ACC112 (cell line): ENCODE data around the gene DLG5.

Experiments
- H2AFZ ChIP-seq: fragments of 200-600 bp; sonication (generic); one replicate; pipeline ENCODE4 v1.6.0; 2017; ENCODE audit warnings: antibody characterized with exemption, low read length; ENCODE audit not compliant: unreplicated experiment
- H3K27ac ChIP-seq: fragments of 200-600 bp; sonication (generic); 2 replicates; pipeline ENCODE4 v1.5.1; 2014; ENCODE audit warnings: low read depth, mild to moderate bottlenecking, antibody characterized with exemption, low read length, moderate library complexity
- H3K27me3 ChIP-seq: fragments of 200-600 bp; sonication (generic); 2 replicates; pipeline ENCODE4 v1.6.1; 2014; ENCODE audit warnings: mild to moderate bottlenecking, antibody characterized with exemption, low read length, moderate library complexity, mixed read lengths; ENCODE audit not compliant: insufficient read depth
- H3K36me3 ChIP-seq: fragments of 200-600 bp; sonication (generic); 2 replicates; pipeline ENCODE4 v1.6.1; 2016; ENCODE audit warnings: mild to moderate bottlenecking, antibody characterized with exemption, low read length, moderate library complexity, mixed read lengths; ENCODE audit not compliant: insufficient read depth
- H3K4me1 ChIP-seq: fragments of 200-600 bp; sonication (generic); one replicate; pipeline ENCODE4 v1.6.1; 2016; ENCODE audit warnings: low read length, mixed read lengths; ENCODE audit not compliant: insufficient read depth, unreplicated experiment, control insufficient read depth
- H3K4me3 ChIP-seq: fragments of 200-600 bp; sonication (generic); 2 replicates; pipeline ENCODE4 v1.5.1; 2014; ENCODE audit warnings: mild to moderate bottlenecking, low read depth, low read length
- H3K79me2 ChIP-seq: fragments of 200-600 bp; sonication (generic); one replicate; pipeline ENCODE4 v1.6.0; 2016; ENCODE audit warnings: low read length; ENCODE audit not compliant: control insufficient read depth, unreplicated experiment, insufficient read depth

DLG5 gene

GRCh38 chr10:77793831-77794230 lies 132.7 kb downstream of the DLG5 start:
- H2AFZ ChIP-seq, result no peak overlapping the region
- H3K4me1 ChIP-seq, result peaks cover 2% of the 10 kb centered on the region
- H3K4me3 ChIP-seq, result no peak overlapping the region
- H3K27me3 ChIP-seq, result no peaks in the 10 kb centered on the region
- H3K36me3 ChIP-seq, result peaks cover 3% of the 10 kb centered on the region; the same call in 1 of the 2 replicates
- no peak overlapping the region for H3K27ac ChIP-seq
- no peaks in the 10 kb centered on the region for H3K79me2 ChIP-seq

GRCh38 chr10:77792155-77792554 lies 134.4 kb downstream of the DLG5 start:
- Histone ChIP-seq H3K27ac (no peak overlapping the region), H3K79me2 (no peaks in the 10 kb centered on the region), H3K4me1 (no peaks in the 10 kb centered on the region), H3K4me3 (no peak overlapping the region), H3K27me3 (no peaks in the 10 kb centered on the region), H2AFZ (no peak overlapping the region), H3K36me3 (peaks cover 5% of the 10 kb centered on the region; the same call in 1 of the 2 replicates)

GRCh38 chr10:77791506-77791905 lies 135.0 kb downstream of the DLG5 start:
- Histone ChIP-seq H3K36me3 (peaks cover 5% of the 10 kb centered on the region; the same call in 1 of the 2 replicates), H3K4me1 (no peaks in the 10 kb centered on the region), H3K27ac (no peak overlapping the region), H3K79me2 (no peaks in the 10 kb centered on the region), H2AFZ (no peak overlapping the region), H3K4me3 (no peak overlapping the region), H3K27me3 (no peaks in the 10 kb centered on the region)

DNA sequence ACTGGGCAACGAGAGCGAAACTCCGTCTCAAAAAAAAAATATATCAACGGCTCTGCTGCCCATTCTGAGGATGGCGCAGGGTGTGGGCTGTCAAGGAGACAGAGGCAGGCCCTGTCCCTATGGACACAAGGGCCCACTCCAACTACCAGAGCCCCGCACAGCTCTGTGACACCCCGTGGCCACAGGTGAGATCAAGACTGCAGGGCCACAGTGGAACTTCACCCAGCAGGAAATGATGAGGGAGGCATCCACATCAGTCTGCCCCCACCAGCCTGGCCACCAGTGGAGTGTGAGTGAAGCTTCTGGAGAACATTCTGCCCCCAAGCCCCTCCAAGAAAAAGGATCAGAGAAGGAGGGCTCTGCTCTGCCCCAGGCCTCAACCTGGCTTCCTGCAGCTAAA lies 136.7 kb downstream of the DLG5 start:
- Histone ChIP-seq H3K36me3 (peaks cover 5% of the 10 kb centered on the region; the same call in 1 of the 2 replicates), H3K27ac (no peak overlapping the region), H3K4me1 (peaks cover 3% of the 10 kb centered on the region), H2AFZ (no peak overlapping the region), H3K27me3 (no peaks in the 10 kb centered on the region), H3K4me3 (no peak overlapping the region), H3K79me2 (no peaks in the 10 kb centered on the region)

DNA sequence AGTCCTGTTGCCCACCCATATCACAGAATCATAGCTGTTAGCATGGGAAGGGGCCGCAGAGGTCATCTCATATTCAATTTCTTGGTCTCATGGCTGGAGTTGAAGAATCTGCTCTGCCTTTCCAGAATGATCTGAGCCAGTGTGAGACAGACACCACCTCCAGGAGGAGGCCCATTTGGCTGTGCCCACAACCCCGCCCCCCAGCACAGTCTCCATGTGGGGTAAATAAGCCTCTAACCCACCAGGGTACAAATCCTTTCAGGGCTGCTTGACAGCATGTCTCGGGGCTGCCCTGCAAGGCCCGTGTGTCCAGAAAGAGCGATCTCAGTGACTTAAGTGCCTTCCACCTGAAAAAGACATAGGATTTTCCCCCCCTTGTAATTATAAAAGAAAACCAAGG lies 137.5 kb downstream of the DLG5 start:
- no peaks in the 10 kb centered on the region for H3K79me2 ChIP-seq
- H3K36me3 ChIP-seq, result peaks cover 9% of the 10 kb centered on the region; the same call in 1 of the 2 replicates
- H3K27ac ChIP-seq, result no peak overlapping the region

DNA sequence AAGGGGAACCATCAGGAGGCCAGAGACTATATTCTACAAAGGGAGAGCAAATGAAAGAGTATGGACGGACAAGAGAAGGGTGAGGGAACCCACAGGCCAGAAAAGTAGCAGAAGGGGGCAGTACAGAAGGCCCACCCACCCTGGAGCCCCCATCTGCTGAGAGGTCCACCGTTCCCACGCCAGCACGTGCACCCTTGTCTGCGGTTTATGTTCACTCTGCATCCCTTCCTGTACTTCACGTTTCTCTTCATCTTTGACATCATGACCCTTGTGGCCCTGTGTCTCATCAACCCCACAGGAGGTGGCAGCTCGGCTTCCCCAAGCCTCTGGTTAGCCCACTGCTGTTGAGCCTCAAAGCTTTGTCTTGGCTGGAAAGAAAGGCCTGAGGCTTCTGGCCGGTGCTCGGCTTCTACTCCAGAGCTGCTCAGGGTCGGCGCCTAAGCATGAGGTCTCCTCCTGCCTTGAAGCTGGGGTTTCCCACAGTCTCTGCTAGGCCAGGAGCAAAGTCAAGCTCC lies 138.0 kb downstream of the DLG5 start:
- no peak overlapping the region for H3K27ac ChIP-seq
- H3K4me3 ChIP-seq, result no peak overlapping the region
- peaks cover 5% of the 10 kb centered on the region for H3K4me1 ChIP-seq
- no peak overlapping the region for H2AFZ ChIP-seq
- H3K36me3 ChIP-seq, result peaks cover 9% of the 10 kb centered on the region; the same call in 1 of the 2 replicates
- no peaks in the 10 kb centered on the region for H3K27me3 ChIP-seq
- H3K79me2 ChIP-seq, result no peaks in the 10 kb centered on the region

More for the DNA sequence above, 137.5 kb downstream of the DLG5 start:
- no peak overlapping the region for H2AFZ ChIP-seq
- H3K27me3 ChIP-seq, result no peaks in the 10 kb centered on the region
- peaks cover 5% of the 10 kb centered on the region for H3K4me1 ChIP-seq
- no peak overlapping the region for H3K4me3 ChIP-seq

DNA sequence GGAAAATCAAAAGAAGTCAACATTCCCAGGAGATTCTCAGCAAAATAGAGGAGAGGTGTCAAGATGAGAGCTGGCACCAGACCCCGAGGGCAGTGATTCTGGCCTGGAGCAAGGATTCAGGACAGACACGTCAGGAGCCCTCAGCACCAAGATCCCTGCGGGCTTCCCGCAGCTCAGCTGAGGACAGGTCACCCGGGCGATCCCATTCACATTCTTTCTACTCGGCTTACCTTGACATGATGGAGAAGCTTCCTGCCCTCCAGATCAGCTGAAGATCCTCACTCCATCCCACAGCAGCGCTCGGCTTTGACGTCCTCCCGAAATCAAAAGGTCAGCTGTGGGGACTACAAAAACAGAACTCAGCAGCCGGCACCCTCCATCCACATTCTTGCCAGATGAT lies 139.1 kb downstream of the DLG5 start:
- no peaks in the 10 kb centered on the region for H3K79me2 ChIP-seq
- no peak overlapping the region for H2AFZ ChIP-seq
- no peaks in the 10 kb centered on the region for H3K27me3 ChIP-seq
- no peak overlapping the region for H3K4me3 ChIP-seq
- H3K4me1 ChIP-seq, result peaks cover 5% of the 10 kb centered on the region
- no peak overlapping the region for H3K27ac ChIP-seq
- peaks cover 19% of the 10 kb centered on the region for H3K36me3 ChIP-seq

DNA sequence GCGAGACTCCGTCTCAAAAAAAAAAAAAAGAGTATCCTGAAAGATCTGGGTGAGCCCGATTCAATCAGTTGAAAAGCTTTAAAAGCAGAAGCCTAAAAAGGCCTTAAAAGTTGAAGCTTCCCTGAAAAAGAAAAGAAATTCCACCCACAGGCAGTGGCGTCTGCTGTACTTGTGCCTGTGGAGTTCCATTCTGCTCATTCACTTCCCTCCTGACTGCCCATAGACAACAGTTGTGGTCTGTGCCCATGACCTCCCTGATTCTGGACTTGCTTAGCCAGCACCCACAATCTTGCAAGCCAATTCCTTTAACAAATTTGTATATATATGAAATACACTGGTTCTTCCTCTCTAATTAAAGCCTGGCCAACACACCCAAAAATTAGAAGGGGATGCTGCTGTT lies 141.7 kb downstream of the DLG5 start:
- Histone ChIP-seq H3K27ac (no peak overlapping the region), H3K36me3 (peaks cover 33% of the 10 kb centered on the region), H3K4me1 (peaks cover 5% of the 10 kb centered on the region), H3K27me3 (no peaks in the 10 kb centered on the region), H2AFZ (no peak overlapping the region), H3K4me3 (no peak overlapping the region), H3K79me2 (no peaks in the 10 kb centered on the region)

GRCh38 chr10:77782328-77783061 lies 144.1 kb downstream of the DLG5 start:
- H3K36me3 ChIP-seq, result peaks cover 42% of the 10 kb centered on the region
- H3K79me2 ChIP-seq, result no peaks in the 10 kb centered on the region
- peaks cover 5% of the 10 kb centered on the region for H3K4me1 ChIP-seq
- H3K27ac ChIP-seq, result no peak overlapping the region
- no peaks in the 10 kb centered on the region for H3K27me3 ChIP-seq
- no peak overlapping the region for H2AFZ ChIP-seq
- no peak overlapping the region for H3K4me3 ChIP-seq

DNA sequence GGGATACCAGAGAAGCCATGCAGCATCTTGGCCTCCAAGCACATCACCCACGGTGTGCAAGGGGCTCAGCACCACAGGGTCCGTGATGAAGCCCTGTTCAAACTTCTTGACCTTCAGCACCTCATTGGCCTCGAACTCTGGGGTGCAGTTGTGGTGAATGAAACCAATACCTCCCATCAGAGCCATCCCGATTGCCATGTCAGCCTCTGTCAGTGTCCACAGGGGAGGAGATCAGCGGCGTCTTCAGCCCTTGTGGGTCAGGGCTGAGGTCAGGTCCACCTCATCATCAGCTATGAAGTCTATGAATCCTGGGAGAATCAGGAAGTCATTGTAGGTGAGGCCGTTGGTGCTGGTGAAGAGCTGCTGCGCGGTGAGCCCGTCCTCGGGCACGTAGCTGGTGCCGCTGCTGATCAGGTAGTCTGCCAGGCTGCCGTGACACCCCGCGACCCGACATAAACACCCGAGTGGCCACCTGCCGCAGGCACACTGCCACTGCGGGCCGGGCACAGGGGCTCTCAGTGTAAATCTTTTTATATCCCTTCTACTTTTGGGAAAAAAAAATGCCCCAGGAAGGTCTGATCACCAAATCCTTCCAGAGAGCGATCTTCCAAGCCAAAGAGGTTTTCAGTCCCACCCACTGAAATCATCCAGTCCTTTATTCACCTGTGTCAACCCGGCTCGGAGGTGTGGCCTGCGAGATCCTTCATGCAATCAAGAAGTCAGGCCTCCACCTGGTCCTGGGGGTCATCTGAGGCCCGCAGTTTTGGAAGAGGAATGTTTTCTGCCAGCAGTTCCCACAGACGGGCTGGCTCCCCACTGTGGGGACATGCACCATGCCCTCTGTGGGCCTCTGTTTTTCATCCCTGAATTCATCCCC lies 144.9 kb downstream of the DLG5 start:
- no peaks in the 10 kb centered on the region for H3K27me3 ChIP-seq
- no peak overlapping the region for H3K27ac ChIP-seq
- no peak overlapping the region for H3K4me3 ChIP-seq
- peaks cover 5% of the 10 kb centered on the region for H3K4me1 ChIP-seq
- H3K36me3 ChIP-seq, result peaks cover 41% of the 10 kb centered on the region
- H3K79me2 ChIP-seq, result no peaks in the 10 kb centered on the region
- H2AFZ ChIP-seq, result no peak overlapping the region
